ENCODE measurements around the gene PTPRM. TPM values are rescaled to one million over a fixed set of nuclear protein-coding genes. Genes with fewer than 3 reads are reported as not detected.

Gene PTPRM
- total RNA-seq, 1 experiment from 2014 or later, result 42.3 TPM

DNA sequence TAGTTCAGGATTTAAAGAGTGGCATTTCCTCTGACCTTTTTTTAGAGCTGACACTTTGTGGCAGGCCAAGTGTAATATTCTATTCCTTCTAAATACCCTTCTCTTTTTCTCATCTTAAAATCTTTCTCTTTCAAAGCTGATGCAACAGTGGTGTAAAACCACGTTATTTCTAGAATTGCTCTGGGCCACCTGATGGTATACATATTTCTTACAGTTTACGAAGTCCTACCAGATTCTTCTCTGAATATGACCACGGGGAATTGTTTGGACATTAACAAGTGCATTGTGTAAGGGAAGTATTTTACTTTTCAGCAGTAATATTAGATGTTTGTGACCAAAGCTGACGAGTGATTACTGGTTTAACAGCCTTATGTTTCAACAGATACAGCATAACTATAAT lies 109.9 kb downstream of the PTPRM start:
- no peaks in the 10 kb centered on the region for H3K9me3 Mint-ChIP-seq (ENCODE audit: low read depth, unreplicated experiment)
- H3K27me3 Mint-ChIP-seq (ENCODE audit: unreplicated experiment), result no peaks in the 10 kb centered on the region
- H3K4me1 Mint-ChIP-seq (ENCODE audit: low read depth, unreplicated experiment), result no peaks in the 10 kb centered on the region
- no TSS peak for BruUV-seq (replicated peaks)
- H3K27ac Mint-ChIP-seq (ENCODE audit: unreplicated experiment), result no peak overlapping the region
- intact Hi-C loops (cut with micrococcal nuclease; ENCODE audit: unreplicated experiment), result no loop called here
- no peak for DNase-seq
- H3K4me3 Mint-ChIP-seq (ENCODE audit: low read depth, unreplicated experiment), result no peak overlapping the region
- H3K36me3 Mint-ChIP-seq (ENCODE audit: insufficient read depth, unreplicated experiment), result no peaks in the 10 kb centered on the region
- TF ChIP-seq, protein P1, sequence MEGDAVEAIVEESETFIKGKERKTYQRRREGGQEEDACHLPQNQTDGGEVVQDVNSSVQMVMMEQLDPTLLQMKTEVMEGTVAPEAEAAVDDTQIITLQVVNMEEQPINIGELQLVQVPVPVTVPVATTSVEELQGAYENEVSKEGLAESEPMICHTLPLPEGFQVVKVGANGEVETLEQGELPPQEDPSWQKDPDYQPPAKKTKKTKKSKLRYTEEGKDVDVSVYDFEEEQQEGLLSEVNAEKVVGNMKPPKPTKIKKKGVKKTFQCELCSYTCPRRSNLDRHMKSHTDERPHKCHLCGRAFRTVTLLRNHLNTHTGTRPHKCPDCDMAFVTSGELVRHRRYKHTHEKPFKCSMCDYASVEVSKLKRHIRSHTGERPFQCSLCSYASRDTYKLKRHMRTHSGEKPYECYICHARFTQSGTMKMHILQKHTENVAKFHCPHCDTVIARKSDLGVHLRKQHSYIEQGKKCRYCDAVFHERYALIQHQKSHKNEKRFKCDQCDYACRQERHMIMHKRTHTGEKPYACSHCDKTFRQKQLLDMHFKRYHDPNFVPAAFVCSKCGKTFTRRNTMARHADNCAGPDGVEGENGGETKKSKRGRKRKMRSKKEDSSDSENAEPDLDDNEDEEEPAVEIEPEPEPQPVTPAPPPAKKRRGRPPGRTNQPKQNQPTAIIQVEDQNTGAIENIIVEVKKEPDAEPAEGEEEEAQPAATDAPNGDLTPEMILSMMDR (IDR thresholded peaks at IDR 0.05; ENCODE audit: unreplicated experiment), result no peak
- CTCF ChIA-PET, result no interaction called here

- no peak for DNase-seq
- Mint-ChIP-seq H3K27ac (ENCODE audit: unreplicated experiment) (no peak overlapping the region), H3K27me3 (ENCODE audit: unreplicated experiment) (no peaks in the 10 kb centered on the region), H3K9me3 (ENCODE audit: low read depth, unreplicated experiment) (no peaks in the 10 kb centered on the region), H3K36me3 (ENCODE audit: insufficient read depth, unreplicated experiment) (no peaks in the 10 kb centered on the region), H3K4me1 (ENCODE audit: low read depth, unreplicated experiment) (no peaks in the 10 kb centered on the region), H3K4me3 (ENCODE audit: low read depth, unreplicated experiment) (no peak overlapping the region)
- intact Hi-C loops (cut with micrococcal nuclease; ENCODE audit: unreplicated experiment), result no loop called here
- CTCF ChIA-PET, result no interaction called here
- BruUV-seq (replicated peaks), result no TSS peak
- TF ChIP-seq, protein P1 (IDR thresholded peaks at IDR 0.05; ENCODE audit: unreplicated experiment), result no peak
These were observed 110.3 kb downstream of the PTPRM start for GRCh38 chr18:7677424-7677823.

GRCh38 chr18:7678389-7678788 lies 111.3 kb downstream of the PTPRM start:
- CTCF ChIA-PET, result no interaction called here
- Mint-ChIP-seq H3K36me3 (ENCODE audit: insufficient read depth, unreplicated experiment) (no peaks in the 10 kb centered on the region), H3K27me3 (ENCODE audit: unreplicated experiment) (no peaks in the 10 kb centered on the region), H3K27ac (ENCODE audit: unreplicated experiment) (no peak overlapping the region), H3K4me3 (ENCODE audit: low read depth, unreplicated experiment) (no peak overlapping the region), H3K9me3 (ENCODE audit: low read depth, unreplicated experiment) (no peaks in the 10 kb centered on the region), H3K4me1 (ENCODE audit: low read depth, unreplicated experiment) (no peaks in the 10 kb centered on the region)
- intact Hi-C loops (cut with micrococcal nuclease; ENCODE audit: unreplicated experiment), result no loop called here
- TF ChIP-seq, protein P1 (IDR thresholded peaks at IDR 0.05; ENCODE audit: unreplicated experiment), result no peak
- no peak for DNase-seq
- no TSS peak for BruUV-seq (replicated peaks)

- Mint-ChIP-seq H3K27ac (ENCODE audit: unreplicated experiment) (no peak overlapping the region), H3K9me3 (ENCODE audit: low read depth, unreplicated experiment) (no peaks in the 10 kb centered on the region), H3K36me3 (ENCODE audit: insufficient read depth, unreplicated experiment) (no peaks in the 10 kb centered on the region), H3K27me3 (ENCODE audit: unreplicated experiment) (no peaks in the 10 kb centered on the region), H3K4me1 (ENCODE audit: low read depth, unreplicated experiment) (no peaks in the 10 kb centered on the region), H3K4me3 (ENCODE audit: low read depth, unreplicated experiment) (no peak overlapping the region)
- no TSS peak for BruUV-seq (replicated peaks)
- intact Hi-C loops (cut with micrococcal nuclease; ENCODE audit: unreplicated experiment), result no loop called here
- TF ChIP-seq, protein P1 (IDR thresholded peaks at IDR 0.05; ENCODE audit: unreplicated experiment), result no peak
- no peak for DNase-seq
- CTCF ChIA-PET, result no interaction called here
These were observed 111.7 kb downstream of the PTPRM start for GRCh38 chr18:7678801-7679200.

GRCh38 chr18:7681298-7681697 lies 114.2 kb downstream of the PTPRM start:
- Mint-ChIP-seq H3K27ac (ENCODE audit: unreplicated experiment) (no peak overlapping the region), H3K36me3 (ENCODE audit: insufficient read depth, unreplicated experiment) (no peaks in the 10 kb centered on the region), H3K4me1 (ENCODE audit: low read depth, unreplicated experiment) (no peaks in the 10 kb centered on the region), H3K4me3 (ENCODE audit: low read depth, unreplicated experiment) (no peak overlapping the region), H3K27me3 (ENCODE audit: unreplicated experiment) (no peaks in the 10 kb centered on the region), H3K9me3 (ENCODE audit: low read depth, unreplicated experiment) (no peaks in the 10 kb centered on the region)
- no peak for DNase-seq
- intact Hi-C loops (cut with micrococcal nuclease; ENCODE audit: unreplicated experiment), result no loop called here
- CTCF ChIA-PET, result no interaction called here
- TF ChIP-seq, protein P1 (IDR thresholded peaks at IDR 0.05; ENCODE audit: unreplicated experiment), result no peak
- BruUV-seq (replicated peaks), result no TSS peak

Measured in Calu3 (cell line).